ENCODE data around the gene FHOD3.

Gene FHOD3

DNA sequence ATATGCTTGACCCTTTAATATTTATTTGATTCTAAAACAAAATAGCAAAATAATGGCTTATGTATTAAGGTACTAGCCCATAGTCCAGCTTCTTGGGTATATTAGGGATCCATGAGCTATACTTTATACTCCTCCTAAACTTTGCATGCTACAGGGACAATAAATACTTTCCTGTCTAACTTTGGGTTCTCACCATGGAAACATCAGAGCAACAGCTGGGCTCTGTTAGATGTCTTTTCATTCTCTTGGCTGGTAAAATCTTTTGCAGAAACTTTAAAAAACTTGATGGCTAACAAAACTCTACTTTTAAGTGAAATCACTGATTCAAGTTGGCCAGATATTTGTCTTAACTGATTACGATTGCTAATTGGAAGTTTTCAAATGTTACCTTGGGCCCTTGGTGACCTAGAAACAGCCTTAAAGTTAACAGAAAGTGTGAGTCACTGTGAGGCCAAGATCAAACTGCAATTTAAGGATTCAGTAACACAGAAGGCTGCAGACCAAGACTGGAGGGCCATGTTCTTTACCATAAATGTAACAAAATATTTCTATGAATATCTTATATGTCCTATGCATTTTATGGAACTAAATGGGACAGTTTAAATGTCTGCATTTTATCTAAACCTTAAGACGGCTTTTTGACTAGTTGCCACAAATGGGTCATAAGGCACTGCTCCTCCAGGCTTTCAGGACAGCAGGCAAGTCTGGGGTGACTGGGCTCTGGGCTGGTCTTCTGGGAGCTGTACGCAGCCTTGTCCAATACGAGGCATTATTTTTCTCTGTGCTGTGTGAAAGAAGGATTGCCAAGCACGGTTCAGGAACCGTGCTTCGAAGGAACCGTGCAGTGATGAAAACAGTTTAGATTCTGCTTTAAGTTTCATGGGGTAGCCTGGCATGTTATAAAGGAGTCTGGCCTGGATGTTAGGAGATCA is 342.8 kb downstream of the FHOD3 start:
- no peak for DNase-seq

DNA sequence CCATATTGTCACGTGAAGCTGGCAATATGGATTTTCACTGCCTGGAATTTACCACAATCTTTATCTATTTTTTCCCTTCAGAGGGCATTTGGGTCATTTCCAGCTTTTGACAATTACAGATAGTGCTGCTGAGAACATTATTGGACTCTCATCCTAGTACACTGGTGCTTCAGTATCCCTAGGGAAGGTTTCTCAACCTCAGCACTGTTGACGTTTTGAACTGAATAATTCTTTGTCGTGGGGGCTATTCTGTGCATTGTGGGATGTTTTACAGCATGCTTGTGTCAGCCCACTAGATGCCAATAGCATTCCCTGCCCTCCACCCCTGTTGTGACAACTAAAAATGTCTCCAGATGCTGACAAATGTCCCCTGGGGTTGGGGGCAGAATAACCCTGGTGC is 345.5 kb downstream of the FHOD3 start:
- DNase-seq = no peak

DNA sequence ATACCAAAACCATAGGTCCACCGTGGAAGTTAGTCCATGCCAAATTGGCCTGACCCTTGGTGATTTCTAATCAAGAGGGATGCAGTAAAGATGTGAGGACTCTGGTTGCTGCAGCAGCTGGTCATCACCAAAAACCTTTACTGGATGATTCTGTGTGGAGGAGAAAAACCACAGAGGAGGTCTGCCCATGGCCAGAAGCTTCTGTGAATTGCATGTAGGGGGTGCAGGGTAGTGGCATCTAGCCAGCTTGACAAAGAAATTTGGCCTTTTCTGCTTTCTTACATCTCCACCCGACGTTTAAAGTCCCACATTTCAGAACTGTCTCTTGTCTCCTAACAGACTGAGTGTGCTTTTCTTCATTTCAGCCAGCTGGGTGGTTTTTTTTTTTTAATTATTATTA is 351.3 kb downstream of the FHOD3 start:
- DNase-seq = no peak

DNA sequence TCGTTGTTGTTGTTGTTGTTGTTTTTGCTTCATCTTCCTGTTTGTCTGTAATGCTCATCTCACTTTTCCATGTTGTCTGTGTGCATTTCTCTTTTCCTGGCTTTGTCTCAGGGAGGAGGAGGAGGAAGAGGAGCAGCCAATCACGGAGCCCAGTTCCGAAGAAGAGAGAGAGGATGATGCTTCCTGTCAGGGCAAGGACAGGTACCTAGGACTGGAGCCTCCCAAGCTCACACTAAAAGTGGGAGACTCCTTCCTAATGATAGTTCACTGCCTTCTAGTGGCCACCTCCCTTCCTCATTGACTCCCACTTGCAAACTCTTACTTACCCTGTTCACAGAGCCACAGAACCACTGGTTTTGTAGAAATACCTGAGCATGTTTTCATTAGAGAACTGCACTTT is 351.7 kb downstream of the FHOD3 start:
- no peak for DNase-seq

DNA sequence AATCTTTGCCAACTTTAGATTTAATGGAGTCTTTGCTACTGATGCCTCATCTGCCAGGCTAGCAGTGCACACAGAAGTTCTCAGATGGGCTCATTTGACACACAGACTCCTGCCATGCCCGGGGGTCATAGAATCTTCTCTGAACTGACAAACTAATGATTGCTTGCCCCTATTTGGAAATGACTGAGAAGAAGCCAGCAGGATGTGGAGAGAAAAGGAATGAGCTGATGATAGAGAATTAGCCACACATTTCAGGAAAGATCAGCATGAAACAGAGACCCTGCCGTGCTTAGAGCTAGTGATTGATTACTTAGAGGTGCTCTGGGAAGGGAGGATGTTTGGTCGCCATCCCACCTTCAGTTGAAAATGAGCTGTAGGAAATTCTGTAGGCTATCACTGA is 352.8 kb downstream of the FHOD3 start:
- DNase-seq = no peak

DNA sequence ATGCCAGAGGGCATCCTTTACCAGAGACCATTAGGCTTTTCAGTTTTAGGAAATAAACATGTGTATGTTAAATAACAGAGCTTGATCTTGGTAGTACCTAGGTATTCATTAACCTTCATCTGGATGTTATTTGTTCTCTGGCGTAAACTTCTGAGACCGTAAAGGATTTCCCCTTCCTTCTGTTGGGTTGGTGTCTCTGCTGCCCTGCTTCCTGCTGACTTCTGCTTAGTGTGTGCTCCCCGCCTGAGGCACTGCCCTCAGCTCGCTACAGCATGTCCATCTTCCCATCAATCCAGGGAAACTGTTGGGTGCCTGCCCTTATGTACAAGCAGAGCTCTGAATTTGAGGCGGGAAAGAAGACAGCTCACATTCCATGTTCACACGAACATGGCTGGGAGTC is 353.4 kb downstream of the FHOD3 start:
- DNase-seq = no peak

- no peak for DNase-seq
These were observed 355.0 kb downstream of the FHOD3 start for GRCh38 chr18:36652503-36652902.

DNA sequence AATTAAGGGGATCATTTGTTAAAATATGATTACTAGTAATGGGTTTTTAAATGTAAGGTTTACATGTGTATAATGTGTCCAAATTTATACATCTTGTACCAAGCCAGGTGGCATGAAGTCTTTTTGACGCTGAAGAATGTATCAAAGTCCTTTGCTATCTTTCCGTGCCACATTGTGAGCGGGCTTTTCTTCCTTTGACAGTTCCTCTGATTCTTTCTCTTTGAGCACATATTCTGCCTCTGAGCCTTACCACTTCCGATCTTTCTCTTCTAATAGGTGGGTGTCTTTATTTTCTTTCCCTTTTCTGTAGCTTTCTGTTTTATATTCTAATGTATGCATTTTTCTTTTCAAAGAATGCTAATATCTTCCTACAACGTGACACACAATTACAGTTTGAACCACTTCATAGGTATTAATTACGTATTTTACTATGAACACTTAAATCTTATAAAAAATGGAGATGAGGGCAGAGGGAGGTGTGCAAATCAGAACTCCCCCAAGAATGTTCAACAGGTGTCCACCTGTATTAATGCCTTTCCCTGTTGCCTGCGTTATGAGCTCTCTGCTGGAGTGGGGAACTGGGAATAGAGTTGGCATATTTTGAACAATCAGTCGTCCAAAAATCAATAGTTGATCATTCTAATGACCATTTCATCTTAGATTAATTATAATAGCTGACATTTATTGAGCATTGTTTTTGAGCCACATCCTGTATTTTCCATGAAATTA is 355.8 kb downstream of the FHOD3 start:
- no peak for DNase-seq

GRCh38 chr18:36653870-36654269 is 356.4 kb downstream of the FHOD3 start:
- no peak for DNase-seq

GRCh38 chr18:36655074-36655473 is 357.6 kb downstream of the FHOD3 start:
- DNase-seq = no peak

GRCh38 chr18:36655930-36656329 is 358.4 kb downstream of the FHOD3 start:
- DNase-seq = no peak

GRCh38 chr18:36658611-36659010 is 361.1 kb downstream of the FHOD3 start:
- DNase-seq = no peak

- DNase-seq = no peak
These were observed 362.8 kb downstream of the FHOD3 start for GRCh38 chr18:36660311-36660710.

- no peak for DNase-seq
These were observed 364.5 kb downstream of the FHOD3 start for GRCh38 chr18:36661999-36662398.

GRCh38 chr18:36663312-36663711 is 365.8 kb downstream of the FHOD3 start:
- no peak for DNase-seq

GRCh38 chr18:36665952-36666351 is 368.4 kb downstream of the FHOD3 start:
- no peak for DNase-seq

DNA sequence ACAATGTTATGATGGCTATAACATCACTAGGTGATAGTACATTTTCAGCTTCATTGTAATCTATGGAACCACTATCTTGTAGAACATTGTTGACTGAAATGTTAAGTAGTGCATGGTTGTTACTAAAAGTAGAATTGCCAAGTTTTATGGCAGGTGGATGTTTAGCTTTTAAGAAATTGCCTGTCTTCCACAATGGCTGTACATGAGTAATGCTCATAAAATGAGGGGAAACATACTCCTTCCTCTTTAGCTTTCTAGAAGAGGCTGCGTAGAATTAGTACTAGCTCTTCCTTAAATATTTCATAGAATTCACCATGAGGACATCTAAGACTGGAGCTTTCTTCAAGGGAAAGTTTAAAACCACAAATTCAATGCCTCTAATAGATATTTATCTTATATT is 370.3 kb downstream of the FHOD3 start:
- no peak for DNase-seq

DNA sequence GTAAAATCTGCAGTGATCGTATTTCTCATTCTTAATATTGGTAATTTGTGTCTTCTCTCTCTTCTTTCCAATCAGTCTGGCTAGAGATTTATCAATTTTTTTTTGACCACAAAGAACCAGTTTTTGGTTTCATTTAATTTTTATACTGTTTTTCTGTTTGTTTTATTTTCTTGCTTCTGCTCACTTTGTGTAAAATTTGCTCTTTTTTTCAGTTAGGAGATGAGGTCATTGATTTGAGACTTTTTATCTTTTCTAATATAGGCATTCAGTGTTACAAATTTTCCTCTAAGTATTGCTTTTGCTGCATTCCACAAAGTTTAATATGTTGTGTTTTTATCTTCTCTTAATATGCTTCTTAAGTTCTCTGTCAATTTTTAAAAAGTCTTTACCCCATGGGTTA is 370.8 kb downstream of the FHOD3 start:
- no peak for DNase-seq

DNA sequence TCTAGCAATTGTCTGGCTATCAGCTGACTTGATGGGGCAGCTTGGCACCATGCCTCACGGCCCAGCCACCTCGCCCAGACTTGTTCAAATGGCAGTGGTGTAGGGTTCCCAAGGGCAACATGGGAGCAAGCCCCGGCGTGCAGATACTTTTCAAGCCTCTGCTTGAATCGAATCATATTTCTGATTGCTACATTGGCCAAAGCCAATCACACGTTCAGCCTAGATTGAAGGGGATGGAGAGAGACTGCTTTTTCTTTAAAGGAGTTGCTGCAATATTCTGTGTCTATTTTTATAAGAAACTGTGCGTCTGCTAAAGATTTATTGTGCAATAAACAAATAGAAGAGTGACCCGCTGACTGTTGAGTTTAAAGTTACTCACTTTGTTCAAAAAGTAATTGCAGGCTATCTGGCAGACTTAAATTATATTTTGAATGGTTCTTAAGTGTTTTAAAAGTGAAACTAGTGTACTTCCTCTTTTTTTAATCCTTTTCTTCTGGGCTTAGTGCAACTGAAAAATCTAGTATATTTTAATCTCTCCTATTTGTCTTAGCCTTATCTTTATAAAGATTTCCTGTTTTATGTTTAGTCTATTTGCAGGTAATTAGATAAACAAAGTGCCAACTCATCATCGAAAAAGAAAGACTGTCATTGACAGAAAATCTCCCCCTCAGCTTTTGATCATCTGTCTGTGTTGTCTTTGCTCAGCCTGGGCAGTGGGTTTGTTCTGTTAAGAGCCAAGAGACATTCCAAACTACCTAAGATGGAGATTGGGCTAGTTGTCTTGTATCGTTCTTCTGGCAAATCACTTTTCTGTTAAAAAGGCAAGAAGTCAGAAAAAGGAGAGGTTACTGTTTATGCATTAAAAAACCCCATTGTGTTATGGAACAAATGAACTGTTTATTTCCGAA is 375.2 kb downstream of the FHOD3 start:
- DNase-seq = no peak

GRCh38 chr18:36673452-36673851 is 375.9 kb downstream of the FHOD3 start:
- no peak for DNase-seq

GRCh38 chr18:36675076-36675475 is 377.6 kb downstream of the FHOD3 start:
- DNase-seq = no peak

DNA sequence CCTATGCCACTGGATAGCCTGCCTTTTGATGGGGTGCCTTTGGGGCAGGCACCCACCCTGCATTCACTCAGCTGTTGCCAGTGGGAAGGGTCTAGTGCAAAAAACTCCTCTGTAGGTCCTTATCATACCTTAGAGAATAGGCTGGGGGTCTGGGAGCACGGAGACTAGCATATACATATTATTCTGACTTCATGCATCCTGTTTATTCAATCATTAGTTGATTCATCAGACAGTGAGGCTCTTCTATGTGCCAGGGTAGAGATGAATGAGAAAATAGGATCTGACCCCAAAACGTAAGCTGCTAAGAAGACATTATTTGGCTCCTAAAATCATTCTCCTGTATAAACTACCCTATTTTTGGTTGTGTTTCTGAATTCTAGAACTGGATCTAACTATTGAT is 378.0 kb downstream of the FHOD3 start:
- no peak for DNase-seq

- no peak for DNase-seq
These were observed 379.1 kb downstream of the FHOD3 start for GRCh38 chr18:36676629-36677028.
